ENCODE results near the gene CNIH3.

The CNIH3 gene

DNA sequence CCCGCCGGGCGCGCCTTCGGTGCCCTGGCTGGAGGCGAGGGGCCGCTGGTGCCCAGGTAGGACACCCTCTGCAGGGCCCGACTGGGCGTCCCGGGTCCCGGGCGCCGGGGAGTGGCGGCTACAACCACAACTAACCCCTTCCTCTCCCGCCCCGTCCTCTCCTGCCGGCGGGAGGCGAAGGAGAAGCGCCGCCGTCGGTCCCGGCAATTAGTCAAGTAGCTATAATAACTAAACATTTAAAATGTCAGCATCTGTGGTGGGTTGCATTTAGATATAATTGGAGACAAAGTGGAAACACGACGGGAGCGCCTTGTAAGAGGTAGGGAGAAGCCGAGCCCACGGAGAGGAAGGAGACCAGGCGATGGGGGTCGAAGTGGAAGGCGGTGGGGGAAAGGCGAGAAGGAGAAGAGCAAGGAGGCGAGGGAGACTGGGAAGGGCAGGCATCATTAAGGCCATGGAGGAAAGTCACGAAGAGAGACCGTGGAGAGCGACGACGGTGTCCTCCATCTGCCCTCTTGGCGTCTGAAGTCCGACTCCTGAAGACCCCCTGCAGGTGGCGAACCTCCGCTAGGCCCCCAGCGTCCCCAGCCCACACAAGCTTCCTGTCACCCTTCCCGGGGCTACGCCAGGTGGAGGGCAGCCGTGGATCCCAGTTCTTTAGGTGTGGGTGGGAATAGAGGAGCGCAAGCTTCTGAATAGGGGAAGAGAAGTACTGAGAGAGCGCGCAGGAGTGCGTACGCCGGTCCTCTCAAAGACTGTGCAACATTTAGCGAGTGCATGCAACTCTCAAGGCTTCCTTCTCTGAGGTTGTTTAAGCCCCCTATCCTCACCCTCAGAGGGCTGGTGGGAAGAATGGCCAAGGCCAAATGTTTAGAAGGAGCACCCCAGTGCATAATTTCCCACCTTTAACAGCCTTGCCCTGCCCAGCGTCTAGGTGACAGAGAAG lies 1.6 kb downstream of the CNIH3 start:
- no peaks in the 10 kb centered on the region for H3K9me2 ChIP-seq (ENCODE audit: low read depth, low read length)
- no peaks in the 10 kb centered on the region for H3K36me3 ChIP-seq (ENCODE audit: insufficient read depth, low read length)
- no peak overlapping the region for H3K4me2 ChIP-seq (ENCODE audit: low read length)
- H3K9me3 ChIP-seq (ENCODE audit: low read length), result no peaks in the 10 kb centered on the region
- no peak overlapping the region for H3K4me3 ChIP-seq (ENCODE audit: low read depth, low read length, poor library complexity, severe bottlenecking)
- H4K20me1 ChIP-seq (ENCODE audit: insufficient read depth, low read length), result no peaks in the 10 kb centered on the region
- no peaks in the 10 kb centered on the region for H3F3A ChIP-seq (ENCODE audit: insufficient read depth, low read length)
- no peaks in the 10 kb centered on the region for H3K27me3 ChIP-seq (ENCODE audit: insufficient read depth, low read length)
- H3K27ac ChIP-seq (ENCODE audit: low read depth, low read length, poor library complexity, severe bottlenecking), result no peak overlapping the region
- H3K79me2 ChIP-seq (ENCODE audit: insufficient read depth, low read length), result no peaks in the 10 kb centered on the region
- H2AFZ ChIP-seq (ENCODE audit: low read length), result no peak overlapping the region
- no peak overlapping the region for H3K9ac ChIP-seq (ENCODE audit: low read length)
- H3K4me1 ChIP-seq (ENCODE audit: insufficient read depth, low read length, severe bottlenecking), result no peaks in the 10 kb centered on the region
- no peak for TF ChIP-seq CTCF (IDR thresholded peaks at IDR 0.05; ENCODE audit: low read length)
- TF ChIP-seq EZH2 (IDR thresholded peaks at IDR 0.05; ENCODE audit: borderline replicate concordance, low read length), result no peak

- no peak overlapping the region for H3K4me2 ChIP-seq (ENCODE audit: low read length)
- H3K27ac ChIP-seq (ENCODE audit: low read depth, low read length, poor library complexity, severe bottlenecking), result no peak overlapping the region
- no peaks in the 10 kb centered on the region for H4K20me1 ChIP-seq (ENCODE audit: insufficient read depth, low read length)
- TF ChIP-seq EZH2 (IDR thresholded peaks at IDR 0.05; ENCODE audit: borderline replicate concordance, low read length), result no peak
- no peak for TF ChIP-seq CTCF (IDR thresholded peaks at IDR 0.05; ENCODE audit: low read length)
- H3K79me2 ChIP-seq (ENCODE audit: insufficient read depth, low read length), result no peaks in the 10 kb centered on the region
- no peaks in the 10 kb centered on the region for H3K9me2 ChIP-seq (ENCODE audit: low read depth, low read length)
- no peak overlapping the region for H3K9ac ChIP-seq (ENCODE audit: low read length)
- no peaks in the 10 kb centered on the region for H3K27me3 ChIP-seq (ENCODE audit: insufficient read depth, low read length)
- no peaks in the 10 kb centered on the region for H3K36me3 ChIP-seq (ENCODE audit: insufficient read depth, low read length)
- no peaks in the 10 kb centered on the region for H3K9me3 ChIP-seq (ENCODE audit: low read length)
- no peak overlapping the region for H2AFZ ChIP-seq (ENCODE audit: low read length)
- H3K4me3 ChIP-seq (ENCODE audit: low read depth, low read length, poor library complexity, severe bottlenecking), result no peak overlapping the region
- H3K4me1 ChIP-seq (ENCODE audit: insufficient read depth, low read length, severe bottlenecking), result no peaks in the 10 kb centered on the region
- no peaks in the 10 kb centered on the region for H3F3A ChIP-seq (ENCODE audit: insufficient read depth, low read length)
Measured at GRCh38 chr1:224619209-224619608, 3.1 kb downstream of the CNIH3 start.

DNA sequence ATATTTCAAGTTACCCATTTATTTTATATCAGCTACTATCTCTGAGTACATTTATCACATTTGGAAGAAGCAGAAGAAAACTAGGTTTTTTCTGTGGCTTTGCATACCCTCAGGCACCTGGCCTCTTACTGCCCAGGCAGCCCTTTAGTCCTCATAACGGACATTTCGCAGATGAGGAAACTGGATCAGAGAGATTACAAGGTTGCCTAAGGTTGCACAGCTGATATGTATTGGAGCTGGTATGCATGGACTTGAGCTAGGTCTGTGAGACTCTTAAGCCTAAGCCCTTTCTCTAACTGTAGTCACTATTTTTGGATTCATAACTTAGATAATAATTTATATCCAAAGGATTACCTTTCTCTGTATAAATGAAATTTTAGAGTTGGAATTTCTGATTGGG lies 4.0 kb downstream of the CNIH3 start:
- TF ChIP-seq EZH2 (IDR thresholded peaks at IDR 0.05; ENCODE audit: borderline replicate concordance, low read length) (no peak), CTCF (IDR thresholded peaks at IDR 0.05; ENCODE audit: low read length) (no peak)
- H2AFZ ChIP-seq (ENCODE audit: low read length), result no peak overlapping the region
- H3F3A ChIP-seq (ENCODE audit: insufficient read depth, low read length), result no peaks in the 10 kb centered on the region
- no peaks in the 10 kb centered on the region for H3K79me2 ChIP-seq (ENCODE audit: insufficient read depth, low read length)
- H3K27me3 ChIP-seq (ENCODE audit: insufficient read depth, low read length), result no peaks in the 10 kb centered on the region; the same call in 1 of the 2 replicates
- H3K4me2 ChIP-seq (ENCODE audit: low read length), result no peak overlapping the region
- no peaks in the 10 kb centered on the region for H3K36me3 ChIP-seq (ENCODE audit: insufficient read depth, low read length)
- no peak overlapping the region for H3K9ac ChIP-seq (ENCODE audit: low read length)
- H4K20me1 ChIP-seq (ENCODE audit: insufficient read depth, low read length), result no peaks in the 10 kb centered on the region
- no peaks in the 10 kb centered on the region for H3K4me1 ChIP-seq (ENCODE audit: insufficient read depth, low read length, severe bottlenecking)
- no peaks in the 10 kb centered on the region for H3K9me2 ChIP-seq (ENCODE audit: low read depth, low read length)
- no peak overlapping the region for H3K4me3 ChIP-seq (ENCODE audit: low read depth, low read length, poor library complexity, severe bottlenecking)
- no peak overlapping the region for H3K27ac ChIP-seq (ENCODE audit: low read depth, low read length, poor library complexity, severe bottlenecking)
- H3K9me3 ChIP-seq (ENCODE audit: low read length), result no peaks in the 10 kb centered on the region

Data from OCI-LY1 (cell line).